Astrocyte (in vitro differentiated cells and primary cell): ENCODE measurements around the gene BMAL1.

ENCODE experiments used
- EZH2 ChIP-seq: IDR thresholded peaks from 2 replicates; pipeline ENCODE4 v1.6.1; 2012; ENCODE audit warnings: mild to moderate bottlenecking, low read length, inconsistent platforms; ENCODE audit not compliant: insufficient read depth
- TF ChIP-seq, protein P1 (sequence below): IDR thresholded peaks from 2 replicates; pipeline ENCODE4 v1.5.1; 2011; ENCODE audit warnings: low read depth, mild to moderate bottlenecking, inconsistent platforms, low read length, moderate library complexity; ENCODE audit not compliant: insufficient read depth

DNA sequence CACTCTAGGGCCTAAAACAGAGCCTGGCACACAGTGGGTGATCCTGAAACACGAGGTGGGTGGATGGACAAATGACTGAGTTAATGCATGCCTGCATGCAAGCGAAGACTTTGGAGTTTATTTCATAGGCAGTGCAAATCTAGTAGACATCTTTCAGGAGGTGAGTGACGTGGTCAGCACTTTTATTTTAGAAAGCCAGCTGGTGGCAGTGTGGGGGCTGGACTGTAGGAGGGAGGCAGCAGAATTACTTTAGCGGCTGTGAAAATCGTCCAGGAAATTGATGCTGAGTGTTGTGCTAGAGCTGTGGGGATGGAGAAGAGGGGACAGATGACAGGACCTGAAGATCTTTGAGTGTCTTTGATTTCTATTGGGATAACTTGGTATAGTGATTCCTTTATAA is 47.1 kb downstream of the BMAL1 start:
- TF ChIP-seq, protein P1, sequence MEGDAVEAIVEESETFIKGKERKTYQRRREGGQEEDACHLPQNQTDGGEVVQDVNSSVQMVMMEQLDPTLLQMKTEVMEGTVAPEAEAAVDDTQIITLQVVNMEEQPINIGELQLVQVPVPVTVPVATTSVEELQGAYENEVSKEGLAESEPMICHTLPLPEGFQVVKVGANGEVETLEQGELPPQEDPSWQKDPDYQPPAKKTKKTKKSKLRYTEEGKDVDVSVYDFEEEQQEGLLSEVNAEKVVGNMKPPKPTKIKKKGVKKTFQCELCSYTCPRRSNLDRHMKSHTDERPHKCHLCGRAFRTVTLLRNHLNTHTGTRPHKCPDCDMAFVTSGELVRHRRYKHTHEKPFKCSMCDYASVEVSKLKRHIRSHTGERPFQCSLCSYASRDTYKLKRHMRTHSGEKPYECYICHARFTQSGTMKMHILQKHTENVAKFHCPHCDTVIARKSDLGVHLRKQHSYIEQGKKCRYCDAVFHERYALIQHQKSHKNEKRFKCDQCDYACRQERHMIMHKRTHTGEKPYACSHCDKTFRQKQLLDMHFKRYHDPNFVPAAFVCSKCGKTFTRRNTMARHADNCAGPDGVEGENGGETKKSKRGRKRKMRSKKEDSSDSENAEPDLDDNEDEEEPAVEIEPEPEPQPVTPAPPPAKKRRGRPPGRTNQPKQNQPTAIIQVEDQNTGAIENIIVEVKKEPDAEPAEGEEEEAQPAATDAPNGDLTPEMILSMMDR = no peak
- TF ChIP-seq EZH2 = no peak
